ENCODE results near the gene STK11.

DNA sequence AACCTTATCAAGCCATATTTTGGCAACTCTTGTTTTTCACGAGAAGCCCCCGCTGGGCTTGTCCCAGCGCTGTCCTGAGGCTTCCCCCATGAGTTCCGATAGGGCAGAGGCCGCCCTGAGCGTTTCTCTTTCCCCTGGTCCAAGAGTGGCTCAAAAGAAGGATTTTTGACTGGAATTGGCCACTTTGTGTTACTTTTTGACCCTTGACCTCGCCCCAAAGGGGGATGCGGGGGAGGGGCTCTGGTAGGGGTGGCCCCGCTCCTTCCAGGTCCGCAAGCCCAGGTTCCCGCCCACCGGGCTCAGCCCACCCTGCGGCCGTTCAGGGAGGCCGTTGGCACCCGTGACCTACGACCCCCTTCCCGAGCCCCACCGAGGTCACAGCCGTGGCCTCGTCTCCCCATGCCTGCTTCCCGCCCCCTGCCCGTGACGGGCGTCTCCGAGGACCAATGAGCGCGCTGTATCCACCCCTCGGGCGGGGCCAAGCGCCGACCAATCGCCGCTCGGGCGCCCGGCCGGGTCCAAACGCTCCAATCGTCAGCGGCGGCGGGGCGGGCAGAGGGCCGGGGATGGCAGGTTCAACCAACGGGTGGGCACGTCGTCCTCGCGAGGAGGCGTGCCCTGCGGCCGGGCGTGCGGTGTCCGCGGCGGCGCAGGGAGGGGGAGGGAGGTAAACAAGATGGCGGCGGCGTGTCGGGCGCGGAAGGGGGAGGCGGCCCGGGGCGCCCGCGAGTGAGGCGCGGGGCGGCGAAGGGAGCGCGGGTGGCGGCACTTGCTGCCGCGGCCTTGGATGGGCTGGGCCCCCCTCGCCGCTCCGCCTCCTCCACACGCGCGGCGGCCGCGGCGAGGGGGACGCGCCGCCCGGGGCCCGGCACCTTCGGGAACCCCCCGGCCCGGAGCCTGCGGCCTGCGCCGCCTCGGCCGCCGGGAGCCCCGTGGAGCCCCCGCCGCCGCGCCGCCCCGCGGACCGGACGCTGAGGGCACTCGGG, at the start of gene STK11:
- no peak for TF ChIP-seq EZH2phosphoT487 (IDR thresholded peaks at IDR 0.05; ENCODE audit: borderline replicate concordance)
- TF ChIP-seq, protein P1, sequence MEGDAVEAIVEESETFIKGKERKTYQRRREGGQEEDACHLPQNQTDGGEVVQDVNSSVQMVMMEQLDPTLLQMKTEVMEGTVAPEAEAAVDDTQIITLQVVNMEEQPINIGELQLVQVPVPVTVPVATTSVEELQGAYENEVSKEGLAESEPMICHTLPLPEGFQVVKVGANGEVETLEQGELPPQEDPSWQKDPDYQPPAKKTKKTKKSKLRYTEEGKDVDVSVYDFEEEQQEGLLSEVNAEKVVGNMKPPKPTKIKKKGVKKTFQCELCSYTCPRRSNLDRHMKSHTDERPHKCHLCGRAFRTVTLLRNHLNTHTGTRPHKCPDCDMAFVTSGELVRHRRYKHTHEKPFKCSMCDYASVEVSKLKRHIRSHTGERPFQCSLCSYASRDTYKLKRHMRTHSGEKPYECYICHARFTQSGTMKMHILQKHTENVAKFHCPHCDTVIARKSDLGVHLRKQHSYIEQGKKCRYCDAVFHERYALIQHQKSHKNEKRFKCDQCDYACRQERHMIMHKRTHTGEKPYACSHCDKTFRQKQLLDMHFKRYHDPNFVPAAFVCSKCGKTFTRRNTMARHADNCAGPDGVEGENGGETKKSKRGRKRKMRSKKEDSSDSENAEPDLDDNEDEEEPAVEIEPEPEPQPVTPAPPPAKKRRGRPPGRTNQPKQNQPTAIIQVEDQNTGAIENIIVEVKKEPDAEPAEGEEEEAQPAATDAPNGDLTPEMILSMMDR (conservative IDR thresholded peaks at IDR 0.05; ENCODE audit: low read length): no peak

Data from Loucy (cell line).